Naive thymus-derived CD4-positive, alpha-beta T cell (primary cell): ENCODE measurements around the gene ZFYVE9. TPM values are rescaled to one million over a fixed set of nuclear protein-coding genes. Genes with fewer than 3 reads are reported as not detected.
"Not testable (repeated sequence)": the region's sequence is repeated elsewhere in the genome, so short reads cannot be mapped to it uniquely, and the experiment has no call there.

Experiments used
- ATAC-seq: fragments of 150-1000 bp; cut with Tn5 transposase; 2 replicates; pipeline ENCODE4 v1.10.0; 2021; ENCODE audit warnings: mild to moderate bottlenecking, moderate library complexity
- CTCF ChIA-PET: fragments of 350-600 bp; sonication (Branson Sonifier 250); formaldehyde crosslinking; loops from one replicate; lab custom pipeline; 2021; ENCODE audit warnings: antibody characterized with exemption; lab: Charles Lee
- POLR2A ChIA-PET: fragments of 350-600 bp; sonication (Branson Sonifier 250); formaldehyde crosslinking; loops from one replicate; lab custom pipeline; 2021; ENCODE audit warnings: antibody characterized with exemption, inconsistent platforms; lab: Charles Lee
- DNase-seq, 9 donors: peaks; one replicate each; pipeline versions ENCODE4 v3.0.0 to v3.0.0-alpha.2; 2020 to 2022; ENCODE audit warnings: mixed read lengths in 1 of 9
- H3K27ac ChIP-seq: one replicate; pipeline ENCODE4 v1.7.0; 2013; ENCODE audit warnings: mild to moderate bottlenecking, low read depth, low read length, moderate library complexity
- H3K27me3 ChIP-seq, 2 donors: one replicate each; pipeline ENCODE4 v1.7.0; 2013; ENCODE audit warnings: low read length in 2 of 2, mild to moderate bottlenecking in 2 of 2, moderate library complexity in 2 of 2; ENCODE audit not compliant: control insufficient read depth in 2 of 2, insufficient read depth in 2 of 2
- H3K36me3 ChIP-seq, 3 experiments: 1 replicate in 2 of 3; 2 replicates in 1 of 3; pipeline ENCODE4 v1.7.0; 2013; ENCODE audit warnings: low read length in 3 of 3, mild to moderate bottlenecking in 3 of 3, moderate library complexity in 1 of 3; ENCODE audit not compliant: insufficient read depth in 3 of 3, control insufficient read depth in 2 of 3
- H3K4me1 ChIP-seq, 2 donors: one replicate each; pipeline ENCODE4 v1.7.0; 2013; ENCODE audit warnings: low read length in 2 of 2, mild to moderate bottlenecking in 2 of 2, moderate library complexity in 1 of 2; ENCODE audit not compliant: control insufficient read depth in 2 of 2, insufficient read depth in 2 of 2
- H3K4me3 ChIP-seq: 2 replicates; pipeline ENCODE4 v1.7.0; 2013; ENCODE audit warnings: mild to moderate bottlenecking, low read length
- H3K9me3 ChIP-seq, 3 experiments: 1 replicate in 2 of 3; 2 replicates in 1 of 3; pipeline ENCODE4 v1.7.0; 2013; ENCODE audit warnings: low read length in 3 of 3; ENCODE audit not compliant: control insufficient read depth in 2 of 3
- H3K27ac Mint-ChIP-seq, 9 donors: one replicate each; pipeline ENCODE4 v1.8.0; 2020 to 2022; ENCODE audit warnings: mixed read lengths in 9 of 9, mild to moderate bottlenecking in 8 of 9, moderate library complexity in 5 of 9, inconsistent platforms in 2 of 9
- H3K27me3 Mint-ChIP-seq, 5 donors: one replicate each; pipeline ENCODE4 v1.8.0; 2021 to 2022; ENCODE audit warnings: mixed read lengths in 5 of 5, mild to moderate bottlenecking in 1 of 5
- H3K36me3 Mint-ChIP-seq, 5 donors: one replicate each; pipeline ENCODE4 v1.8.0; 2020 to 2022; ENCODE audit warnings: mixed read lengths in 5 of 5, mild to moderate bottlenecking in 3 of 5, inconsistent platforms in 1 of 5
- H3K4me1 Mint-ChIP-seq, 7 donors: one replicate each; pipeline ENCODE4 v1.8.0; 2020 to 2022; ENCODE audit warnings: mixed read lengths in 7 of 7, mild to moderate bottlenecking in 3 of 7, inconsistent platforms in 1 of 7
- H3K4me3 Mint-ChIP-seq, 10 donors: one replicate each; pipeline ENCODE4 v1.8.0; 2020 to 2022; ENCODE audit warnings: mild to moderate bottlenecking in 10 of 10, mixed read lengths in 10 of 10, moderate library complexity in 6 of 10, inconsistent platforms in 2 of 10
- H3K9me3 Mint-ChIP-seq, 11 donors: one replicate each; pipeline ENCODE4 v1.8.0; 2020 to 2022; ENCODE audit warnings: mixed read lengths in 11 of 11, mild to moderate bottlenecking in 4 of 11, inconsistent platforms in 1 of 11, moderate library complexity in 1 of 11
- intact Hi-C, 2 donors: fragments of 100-400 bp; cut with micrococcal nuclease; formaldehyde crosslinking; loops; one replicate each; pipeline ENCODE4 v1.15.1; 2023
- polyA plus RNA-seq, 2 donors: library from polyadenylated mRNA; unstranded; fragments of 300-500 nt; fragmentation: Illumina TruSeq; gene quantifications; one replicate each; pipeline ENCODE4 v1.2.3, GENCODE V29; 2021
- total RNA-seq, 6 experiments: library from RNA in 5 of 6; stranded (reverse) in 5 of 6; gene quantifications; 1 replicate in 5 of 6; 2 replicates in 1 of 6; pipeline ENCODE4 v1.2.3 and lab custom pipeline; 2021 to 2026

Gene ZFYVE9
- total and polyA plus RNA-seq, 7 experiments from 2014 or later = 1.8 to 13.9 (median 5.0) TPM

- Mint-ChIP-seq H3K9me3 (peaks cover 0 to 19% (median 3%) of the 10 kb centered on the region in 11 donors), H3K36me3 (peaks cover 0 to 23% (median 13%) of the 10 kb centered on the region in 5 donors), H3K4me3 (no peak overlapping the region), H3K4me1 (peaks cover 0 to 20% (median 0%) of the 10 kb centered on the region in 7 donors), H3K27me3 (no peaks in the 10 kb centered on the region), H3K27ac (no peak overlapping the region)
- POLR2A ChIA-PET = no interaction called here
- ATAC-seq (no peak), DNase-seq (no peak)
- CTCF ChIA-PET = no interaction called here
- H3K4me3 ChIP-seq = no peak overlapping the region
- no peaks in the 10 kb centered on the region for H3K4me1 ChIP-seq
- no peaks in the 10 kb centered on the region for H3K9me3 ChIP-seq
- no peak overlapping the region for H3K27ac ChIP-seq
- no peaks in the 10 kb centered on the region for H3K36me3 ChIP-seq
- H3K27me3 ChIP-seq = no peaks in the 10 kb centered on the region
- intact Hi-C loops = no loop called here
Observed at GRCh38 chr1:52179073-52179472, 37.2 kb downstream of the ZFYVE9 start.

GRCh38 chr1:52180176-52180575 is 38.3 kb downstream of the ZFYVE9 start:
- Histone ChIP-seq H3K36me3 (no peaks in the 10 kb centered on the region), H3K4me3 (no peak overlapping the region), H3K27ac (no peak overlapping the region), H3K4me1 (no peaks in the 10 kb centered on the region), H3K9me3 (no peaks in the 10 kb centered on the region), H3K27me3 (no peaks in the 10 kb centered on the region)
- H3K4me1 Mint-ChIP-seq = peaks cover 0 to 20% (median 0%) of the 10 kb centered on the region in 7 donors
- ChIA-PET CTCF (no interaction called here), POLR2A (no interaction called here)
- no peaks in the 10 kb centered on the region for H3K27me3 Mint-ChIP-seq
- no peak overlapping the region for H3K27ac Mint-ChIP-seq
- DNase-seq = no peak
- peaks cover 0 to 23% (median 13%) of the 10 kb centered on the region in 5 donors for H3K36me3 Mint-ChIP-seq
- no peak overlapping the region for H3K4me3 Mint-ChIP-seq
- ATAC-seq = no peak
- H3K9me3 Mint-ChIP-seq = peaks cover 0 to 19% (median 3%) of the 10 kb centered on the region in 11 donors
- intact Hi-C loops = no loop called here

GRCh38 chr1:52181759-52182158 is 39.9 kb downstream of the ZFYVE9 start:
- POLR2A ChIA-PET, H3K4me1 ChIP-seq, ATAC-seq, CTCF ChIA-PET, DNase-seq, H3K4me3 ChIP-seq, H3K27me3 ChIP-seq, H3K4me3 Mint-ChIP-seq, H3K27me3 Mint-ChIP-seq, H3K27ac ChIP-seq, H3K27ac Mint-ChIP-seq, H3K36me3 ChIP-seq, intact Hi-C loops, H3K9me3 ChIP-seq: not testable (repeated sequence)
- Mint-ChIP-seq H3K4me1 (peaks cover 0 to 20% (median 0%) of the 10 kb centered on the region in 7 donors), H3K36me3 (peaks cover 0 to 23% (median 7%) of the 10 kb centered on the region in 5 donors), H3K9me3 (peaks cover 0 to 15% (median 3%) of the 10 kb centered on the region in 11 donors)

- DNase-seq, H3K27ac ChIP-seq, H3K27me3 ChIP-seq, H3K4me3 Mint-ChIP-seq, H3K27ac Mint-ChIP-seq, H3K4me3 ChIP-seq, intact Hi-C loops, ATAC-seq, H3K36me3 ChIP-seq, H3K9me3 ChIP-seq, CTCF ChIA-PET, H3K4me1 ChIP-seq, H3K27me3 Mint-ChIP-seq: not testable (repeated sequence)
- Mint-ChIP-seq H3K36me3 (peaks cover 0 to 21% (median 7%) of the 10 kb centered on the region in 5 donors), H3K4me1 (peaks cover 0 to 16% (median 0%) of the 10 kb centered on the region in 7 donors), H3K9me3 (peaks cover 0 to 15% (median 3%) of the 10 kb centered on the region in 11 donors)
- POLR2A ChIA-PET = interaction anchor here (0.6 kb wide), 1 partner anchor 543 kb away, joined by 3 read pairs; no protein-coding TSS in a partner anchor
Observed at GRCh38 chr1:52182328-52182727, 40.4 kb downstream of the ZFYVE9 start.

- no peaks in the 10 kb centered on the region for H3K4me1 ChIP-seq
- H3K9me3 ChIP-seq = no peaks in the 10 kb centered on the region
- peaks cover 0 to 11% (median 0%) of the 10 kb centered on the region in 7 donors for H3K4me1 Mint-ChIP-seq
- POLR2A ChIA-PET = interaction anchor here (0.6 kb wide), 1 partner anchor 542 kb away, joined by 3 read pairs; no protein-coding TSS in a partner anchor
- H3K36me3 Mint-ChIP-seq = peaks cover 0 to 16% (median 7%) of the 10 kb centered on the region in 5 donors
- DNase-seq (no peak), ATAC-seq (no peak)
- intact Hi-C loops = no loop called here
- no peak overlapping the region for H3K27ac Mint-ChIP-seq
- H3K9me3 Mint-ChIP-seq = peaks cover 0 to 15% (median 0%) of the 10 kb centered on the region in 11 donors
- no peak overlapping the region for H3K4me3 ChIP-seq
- H3K27ac ChIP-seq = no peak overlapping the region
- no peaks in the 10 kb centered on the region for H3K27me3 Mint-ChIP-seq
- no peaks in the 10 kb centered on the region for H3K27me3 ChIP-seq
- CTCF ChIA-PET = no interaction called here
- H3K36me3 ChIP-seq = no peaks in the 10 kb centered on the region
- H3K4me3 Mint-ChIP-seq = no peak overlapping the region
Observed at GRCh38 chr1:52182874-52183400, 41.0 kb downstream of the ZFYVE9 start.

- H3K4me3 ChIP-seq = no peak overlapping the region
- peaks cover 0 to 4% (median 0%) of the 10 kb centered on the region in 5 donors for H3K36me3 Mint-ChIP-seq
- H3K27me3 ChIP-seq = no peaks in the 10 kb centered on the region
- no peak for ATAC-seq
- H3K9me3 ChIP-seq = no peaks in the 10 kb centered on the region
- DNase-seq = no peak
- ChIA-PET CTCF (no interaction called here), POLR2A (no interaction called here)
- H3K9me3 Mint-ChIP-seq = no peaks in the 10 kb centered on the region
- H3K27ac Mint-ChIP-seq = no peak overlapping the region
- H3K4me1 Mint-ChIP-seq = peaks cover 0 to 2% (median 0%) of the 10 kb centered on the region in 7 donors
- H3K4me1 ChIP-seq = no peaks in the 10 kb centered on the region
- H3K27ac ChIP-seq = no peak overlapping the region
- intact Hi-C loops = no loop called here
- H3K4me3 Mint-ChIP-seq = no peak overlapping the region
- H3K27me3 Mint-ChIP-seq = no peaks in the 10 kb centered on the region
- no peaks in the 10 kb centered on the region for H3K36me3 ChIP-seq
Observed at GRCh38 chr1:52186449-52186848, 44.6 kb downstream of the ZFYVE9 start.

GRCh38 chr1:52189898-52190480 is 48.1 kb downstream of the ZFYVE9 start:
- Histone ChIP-seq H3K4me1 (no peaks in the 10 kb centered on the region), H3K27ac (no peak overlapping the region), H3K36me3 (no peaks in the 10 kb centered on the region), H3K9me3 (no peaks in the 10 kb centered on the region), H3K27me3 (no peaks in the 10 kb centered on the region), H3K4me3 (no peak overlapping the region)
- no peak for DNase-seq
- Mint-ChIP-seq H3K4me1 (peaks cover 0 to 4% (median 0%) of the 10 kb centered on the region in 7 donors), H3K27me3 (peaks cover 0 to 7% (median 0%) of the 10 kb centered on the region in 5 donors), H3K27ac (no peak overlapping the region), H3K9me3 (no peaks in the 10 kb centered on the region), H3K36me3 (peaks cover 0 to 4% (median 0%) of the 10 kb centered on the region in 5 donors), H3K4me3 (no peak overlapping the region)
- POLR2A ChIA-PET = no interaction called here
- no peak for ATAC-seq
- CTCF ChIA-PET = no interaction called here
- intact Hi-C loops = no loop called here
